Activated CD8-positive, alpha-beta memory T cell treated with anti-CD3 and anti-CD28 coated beads for 1 hour (primary cell): Measurements from ENCODE around the gene FGD3.
"Not testable (repeated sequence)": the region's sequence is repeated elsewhere in the genome, so short reads cannot be mapped to it uniquely, and the experiment has no call there.

Experiments
- DNase-seq, 2 donors: peaks; one replicate each; pipeline ENCODE4 v3.0.0-alpha.2; 2020; ENCODE audit warnings: low read depth in 1 of 2; ENCODE audit errors: extremely low read depth in 1 of 2

Gene FGD3

DNA sequence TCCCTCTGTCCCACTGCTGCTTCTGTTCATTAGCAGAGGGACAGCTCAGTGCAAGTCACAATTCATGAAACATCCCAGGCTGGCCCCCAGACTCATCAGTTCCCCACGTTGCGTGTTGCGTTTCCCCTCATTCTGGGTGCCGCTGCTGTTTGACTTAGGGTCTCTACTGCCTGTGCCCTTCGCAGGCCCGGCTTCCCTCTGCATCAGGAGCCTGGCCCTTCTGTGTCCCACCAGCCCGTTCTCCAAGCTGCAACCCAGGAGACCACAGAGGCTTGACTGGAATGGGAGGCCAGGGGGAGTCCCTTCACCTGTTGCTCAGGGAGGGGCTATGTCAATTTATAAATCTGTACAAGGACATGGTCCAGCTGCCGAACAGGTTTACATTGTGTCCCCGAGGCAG lies 57.2 kb downstream of the FGD3 start:
- no peak for DNase-seq

- no peak for DNase-seq
Observed at GRCh38 chr9:93005876-93006275, 58.6 kb downstream of the FGD3 start.

DNA sequence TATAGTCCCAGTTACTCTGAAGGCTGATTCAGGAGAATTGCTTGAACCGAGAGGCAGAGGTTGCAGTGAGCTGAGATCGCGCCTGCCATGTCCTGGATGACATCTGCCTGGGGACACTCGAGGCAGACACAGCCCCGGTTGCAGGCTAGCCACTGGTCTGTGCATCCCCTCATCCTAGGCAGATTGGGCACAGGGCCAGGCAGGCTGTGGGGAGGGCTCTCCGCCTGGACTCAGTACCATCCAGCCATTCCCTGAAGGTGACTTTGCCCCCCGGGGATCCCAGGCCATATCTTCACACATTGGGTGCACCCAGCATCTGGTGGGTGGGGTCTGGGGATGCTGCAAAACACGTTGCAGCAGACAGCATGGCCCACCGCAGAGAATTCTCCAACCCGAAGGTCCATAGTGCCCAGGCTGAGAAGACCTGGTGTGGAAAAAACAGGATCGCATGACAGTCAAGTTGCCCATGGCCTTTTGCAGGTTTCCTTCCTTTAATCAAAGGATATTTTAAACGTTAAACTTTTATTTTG lies 60.3 kb downstream of the FGD3 start:
- no peak for DNase-seq

DNA sequence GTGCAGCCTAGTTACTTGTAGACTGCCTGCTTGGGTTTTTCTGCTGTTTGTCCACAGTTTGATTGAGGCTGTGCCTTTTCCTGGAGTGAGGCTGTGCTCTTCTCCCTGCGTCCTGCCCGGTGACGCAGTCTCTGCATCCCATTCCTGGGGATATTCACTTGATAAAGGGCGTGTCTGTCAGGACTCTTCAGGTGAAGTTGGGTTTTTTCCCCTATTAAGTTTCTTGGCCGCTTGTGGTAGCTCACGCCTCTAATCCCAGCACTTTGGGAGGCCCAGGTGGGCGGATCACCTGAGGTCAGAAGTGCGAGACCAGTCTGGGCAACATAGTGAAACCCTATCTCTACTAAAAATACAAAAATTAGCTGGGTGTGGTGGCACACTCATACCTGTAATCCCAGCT lies 61.1 kb downstream of the FGD3 start:
- no peak for DNase-seq

GRCh38 chr9:93009337-93010015 lies 62.2 kb downstream of the FGD3 start:
- DNase-seq: no peak

GRCh38 chr9:93010056-93010455 lies 62.7 kb downstream of the FGD3 start:
- DNase-seq: no peak

GRCh38 chr9:93010704-93011103 lies 63.4 kb downstream of the FGD3 start:
- DNase-seq: no peak

GRCh38 chr9:93011114-93011513 lies 63.8 kb downstream of the FGD3 start:
- DNase-seq: no peak

- DNase-seq: no peak
Observed at GRCh38 chr9:93012963-93013855, 65.9 kb downstream of the FGD3 start.

GRCh38 chr9:93013856-93014582 lies 66.7 kb downstream of the FGD3 start:
- no peak for DNase-seq

DNA sequence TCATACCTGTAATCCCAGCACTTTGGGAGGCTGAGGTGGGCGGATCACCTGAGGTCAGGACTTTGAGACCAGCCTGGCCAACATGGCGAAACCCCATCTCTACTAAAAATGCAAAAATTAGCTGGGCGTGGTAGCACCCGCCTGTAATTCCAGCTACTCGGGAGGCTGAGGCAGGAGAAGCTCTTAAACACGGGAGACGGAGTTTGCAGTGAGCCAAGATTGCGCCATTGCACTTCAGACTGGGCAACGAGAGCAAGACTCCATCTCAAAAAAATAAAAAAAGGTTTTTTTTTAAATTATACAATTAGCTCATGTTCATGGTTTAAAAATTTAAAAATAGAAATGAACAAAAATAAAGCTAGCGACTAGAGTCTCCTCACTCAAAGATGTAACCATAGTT lies 67.9 kb downstream of the FGD3 start:
- not testable (repeated sequence) for DNase-seq

DNA sequence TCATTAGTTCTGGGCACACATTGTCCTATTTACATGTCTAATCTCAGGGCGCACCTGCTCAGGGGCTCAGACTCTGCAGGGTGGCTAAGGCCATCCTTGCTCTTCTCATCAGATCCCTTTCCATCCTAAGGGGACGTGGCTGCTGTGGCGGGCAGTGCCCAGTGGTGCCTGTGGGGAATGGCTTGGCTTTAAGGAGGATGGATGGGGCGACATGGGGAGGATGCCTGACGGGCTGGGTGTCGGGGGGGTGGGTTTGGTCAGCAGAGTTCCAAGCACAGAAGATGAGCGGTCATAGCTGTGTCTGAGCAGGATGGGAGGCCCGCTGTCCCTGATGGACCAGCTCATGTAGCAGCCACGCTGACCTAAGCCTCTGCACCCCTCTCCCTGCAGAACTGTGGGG lies 70.3 kb downstream of the FGD3 start:
- DNase-seq: no peak

DNA sequence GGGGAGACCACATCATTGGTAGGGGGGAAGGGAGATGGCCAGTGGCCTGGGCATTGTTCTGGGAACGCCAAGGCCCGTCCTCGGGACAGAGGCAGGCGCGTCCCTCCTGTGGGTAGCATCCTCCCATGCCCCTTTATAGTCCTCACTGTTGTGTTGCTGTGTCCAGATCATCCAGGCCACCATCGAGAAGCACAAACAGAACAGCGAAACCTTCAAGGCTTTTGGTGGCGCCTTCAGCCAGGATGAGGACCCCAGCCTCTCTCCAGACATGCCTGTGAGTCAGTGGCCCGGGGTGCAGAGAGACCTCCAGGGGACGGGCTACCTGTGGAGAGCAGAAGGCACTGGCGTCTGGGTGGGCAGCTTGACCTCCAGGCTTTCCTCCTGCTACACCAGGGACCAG lies 72.8 kb downstream of the FGD3 start:
- no peak for DNase-seq

- DNase-seq: no peak
Observed at GRCh38 chr9:93020771-93021670, 73.7 kb downstream of the FGD3 start.

DNA sequence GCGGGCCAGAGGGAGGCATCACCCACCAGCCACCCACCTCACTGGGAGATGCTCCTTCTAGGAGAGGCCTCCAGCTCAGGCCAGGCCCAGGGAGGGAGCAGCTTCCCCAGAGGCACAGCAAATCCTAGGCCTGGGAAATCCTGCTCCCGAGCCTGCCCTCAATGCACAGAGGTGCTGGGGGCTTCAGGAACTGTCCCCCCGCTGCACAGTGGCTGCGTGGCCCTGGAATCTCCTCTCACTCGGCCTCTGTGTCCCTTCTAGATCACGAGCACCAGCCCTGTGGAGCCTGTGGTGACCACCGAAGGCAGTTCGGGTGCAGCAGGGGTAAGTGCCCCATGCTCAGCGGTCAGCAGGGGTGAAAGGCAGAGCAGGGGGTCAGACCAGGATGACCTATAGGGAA lies 74.7 kb downstream of the FGD3 start:
- no peak for DNase-seq

GRCh38 chr9:93022721-93023520 lies 75.6 kb downstream of the FGD3 start:
- no peak for DNase-seq

DNA sequence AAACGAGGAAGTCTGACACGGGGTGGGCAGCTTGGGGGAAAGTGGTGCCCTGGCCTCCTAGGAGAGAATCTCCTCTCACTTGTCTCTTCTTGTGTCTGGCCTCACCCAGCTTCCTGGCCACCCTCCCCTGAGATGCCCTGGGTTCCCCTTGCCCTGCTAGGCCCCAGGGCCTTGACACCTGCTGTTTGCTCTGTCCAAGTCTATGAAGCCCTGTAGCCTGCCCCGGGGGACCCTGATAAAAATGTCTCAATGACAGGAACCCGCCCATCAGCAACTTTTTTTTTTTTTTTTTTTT lies 76.1 kb downstream of the FGD3 start:
- no peak for DNase-seq

DNA sequence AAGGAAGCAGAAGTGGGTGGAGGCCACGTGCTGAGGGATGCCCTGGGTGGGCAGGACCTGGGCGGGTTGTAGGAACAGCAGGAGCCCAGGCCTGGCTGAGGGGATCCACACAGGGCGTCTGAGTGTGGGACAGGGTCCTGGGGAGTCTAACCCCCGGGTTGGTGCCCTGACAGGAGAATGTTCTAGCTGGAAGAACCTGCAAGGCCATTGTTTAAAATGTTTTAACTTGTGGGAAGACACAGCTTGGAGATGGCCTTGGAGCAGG lies 77.3 kb downstream of the FGD3 start:
- no peak for DNase-seq

DNA sequence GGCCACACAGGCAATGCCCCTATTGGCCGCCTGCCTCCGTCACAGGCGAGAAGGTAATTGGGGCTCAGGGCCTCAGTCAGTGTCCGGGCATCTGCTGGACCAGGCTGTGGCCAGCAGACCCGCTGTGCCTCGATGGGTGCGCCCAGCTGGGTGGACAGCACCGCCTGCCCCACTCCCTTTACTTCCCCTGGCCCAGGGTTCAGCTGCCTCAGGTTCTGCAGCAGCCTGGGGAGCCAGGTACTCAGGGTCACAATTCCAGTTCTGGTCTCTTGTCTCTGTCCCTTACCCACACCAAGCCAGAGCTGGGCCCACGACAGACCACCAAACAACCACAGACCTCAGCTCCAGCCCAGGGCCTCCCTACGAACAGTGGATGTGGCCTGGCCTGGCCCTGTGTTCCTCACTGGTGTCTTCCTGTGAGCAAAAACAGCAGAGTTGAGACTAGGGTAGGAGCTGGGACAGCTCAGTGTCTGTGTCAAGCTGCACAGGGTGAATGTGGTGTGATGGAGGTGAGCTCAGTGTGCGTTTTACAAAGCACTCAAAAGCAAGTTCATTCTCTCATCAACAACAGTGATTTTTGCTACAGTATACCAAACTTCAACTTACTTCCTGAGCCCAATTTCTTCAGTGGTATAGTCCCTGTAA lies 77.8 kb downstream of the FGD3 start:
- no peak for DNase-seq

- no peak for DNase-seq
Observed at GRCh38 chr9:93025736-93026135, 78.4 kb downstream of the FGD3 start.
